GM18858 (cell line): ENCODE results near the gene MAP1LC3C.

Experiments
- ATAC-seq: cut with Tn5 transposase; IDR thresholded peaks from one replicate; pipeline ENCODE4 v1.9.1; 2021; ENCODE audit not compliant: unreplicated experiment

MAP1LC3C gene

GRCh38 chr1:241999026-241999425, at the start of gene MAP1LC3C:
MAP1LC3C (minus strand) TSS chr1:241999098; CDS start chr1:241999008, 90 bp downstream.
- no peak for ATAC-seq

GRCh38 chr1:242043165-242043564, 44.3 kb upstream of the MAP1LC3C start:
- ATAC-seq, result no peak

- no peak for ATAC-seq
Measured at GRCh38 chr1:242034392-242034791, 35.5 kb upstream of the MAP1LC3C start.

- no peak for ATAC-seq
Measured at GRCh38 chr1:242033447-242033846, 34.5 kb upstream of the MAP1LC3C start.

- no peak for ATAC-seq
Measured at GRCh38 chr1:242030071-242030470, 31.2 kb upstream of the MAP1LC3C start.

- ATAC-seq, result no peak
Measured at GRCh38 chr1:242025681-242026080, 26.8 kb upstream of the MAP1LC3C start.

- no peak for ATAC-seq
Measured at GRCh38 chr1:242023805-242024204, 24.9 kb upstream of the MAP1LC3C start.

GRCh38 chr1:242019018-242019417, 20.1 kb upstream of the MAP1LC3C start:
- no peak for ATAC-seq

- peak; percentile 74 for ATAC-seq
Measured at GRCh38 chr1:242017580-242018233, 18.8 kb upstream of the MAP1LC3C start.

- no peak for ATAC-seq
Measured at GRCh38 chr1:242016479-242016878, 17.6 kb upstream of the MAP1LC3C start.

GRCh38 chr1:242011894-242012660, 13.2 kb upstream of the MAP1LC3C start:
- ATAC-seq, result no peak

- no peak for ATAC-seq
Measured at GRCh38 chr1:242008826-242009495, 10.1 kb upstream of the MAP1LC3C start.

GRCh38 chr1:242006976-242007375, 8.1 kb upstream of the MAP1LC3C start:
- ATAC-seq, result no peak

GRCh38 chr1:242005866-242006535, 7.1 kb upstream of the MAP1LC3C start:
- no peak for ATAC-seq

- no peak for ATAC-seq
Measured at GRCh38 chr1:242004751-242005495, 6.0 kb upstream of the MAP1LC3C start.

GRCh38 chr1:242002510-242002909, 3.6 kb upstream of the MAP1LC3C start:
- no peak for ATAC-seq

- ATAC-seq, result no peak
Measured at GRCh38 chr1:242002072-242002471, 3.2 kb upstream of the MAP1LC3C start.

GRCh38 chr1:242000434-242000833, 1.5 kb upstream of the MAP1LC3C start:
- ATAC-seq, result no peak

GRCh38 chr1:241998412-241998921, 431 bp downstream of the MAP1LC3C start:
- ATAC-seq, result peak; percentile 68

- ATAC-seq, result no peak
Measured at GRCh38 chr1:241997401-241997998, 1.4 kb downstream of the MAP1LC3C start.
